Measurements from ENCODE around the gene CACNA1I.

DNA sequence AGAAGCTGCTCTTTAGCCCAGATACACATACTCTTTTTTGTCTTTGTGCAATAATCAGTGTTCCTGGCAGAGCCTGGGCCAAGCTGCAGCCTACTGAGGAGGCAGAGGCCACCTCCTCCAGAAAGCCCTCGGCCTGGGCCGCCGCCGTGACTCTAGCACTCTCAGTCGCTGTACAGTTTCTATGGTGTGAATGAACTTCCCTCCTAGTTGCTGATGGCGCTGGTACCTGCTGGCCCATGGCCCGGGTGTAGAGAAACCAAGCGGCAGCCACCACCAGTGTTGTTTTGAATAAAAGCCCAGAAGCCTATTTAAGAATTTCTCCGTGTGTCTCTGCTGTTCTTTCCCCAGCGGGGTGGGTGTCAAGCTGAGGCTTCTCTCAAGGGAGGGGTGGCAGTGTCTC lies 118.9 kb downstream of the CACNA1I start:
- TF ChIP-seq, protein P1, sequence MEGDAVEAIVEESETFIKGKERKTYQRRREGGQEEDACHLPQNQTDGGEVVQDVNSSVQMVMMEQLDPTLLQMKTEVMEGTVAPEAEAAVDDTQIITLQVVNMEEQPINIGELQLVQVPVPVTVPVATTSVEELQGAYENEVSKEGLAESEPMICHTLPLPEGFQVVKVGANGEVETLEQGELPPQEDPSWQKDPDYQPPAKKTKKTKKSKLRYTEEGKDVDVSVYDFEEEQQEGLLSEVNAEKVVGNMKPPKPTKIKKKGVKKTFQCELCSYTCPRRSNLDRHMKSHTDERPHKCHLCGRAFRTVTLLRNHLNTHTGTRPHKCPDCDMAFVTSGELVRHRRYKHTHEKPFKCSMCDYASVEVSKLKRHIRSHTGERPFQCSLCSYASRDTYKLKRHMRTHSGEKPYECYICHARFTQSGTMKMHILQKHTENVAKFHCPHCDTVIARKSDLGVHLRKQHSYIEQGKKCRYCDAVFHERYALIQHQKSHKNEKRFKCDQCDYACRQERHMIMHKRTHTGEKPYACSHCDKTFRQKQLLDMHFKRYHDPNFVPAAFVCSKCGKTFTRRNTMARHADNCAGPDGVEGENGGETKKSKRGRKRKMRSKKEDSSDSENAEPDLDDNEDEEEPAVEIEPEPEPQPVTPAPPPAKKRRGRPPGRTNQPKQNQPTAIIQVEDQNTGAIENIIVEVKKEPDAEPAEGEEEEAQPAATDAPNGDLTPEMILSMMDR (IDR thresholded peaks at IDR 0.05), result no peak
- TF ChIP-seq EZH2 (IDR thresholded peaks at IDR 0.05; ENCODE audit: borderline replicate concordance, insufficient read depth, low read depth, low read length, poor library complexity, severe bottlenecking), result no peak

Measured in B cell (primary cell).